ENCODE measurements around the gene CISD1. TPM values are rescaled to one million over a fixed set of nuclear protein-coding genes. Genes with fewer than 3 reads are reported as not detected.

Gene CISD1
- total and polyA plus RNA-seq, 5 donors from 2014 or later, result 4.4 to 79.5 (median 51.6) TPM

DNA sequence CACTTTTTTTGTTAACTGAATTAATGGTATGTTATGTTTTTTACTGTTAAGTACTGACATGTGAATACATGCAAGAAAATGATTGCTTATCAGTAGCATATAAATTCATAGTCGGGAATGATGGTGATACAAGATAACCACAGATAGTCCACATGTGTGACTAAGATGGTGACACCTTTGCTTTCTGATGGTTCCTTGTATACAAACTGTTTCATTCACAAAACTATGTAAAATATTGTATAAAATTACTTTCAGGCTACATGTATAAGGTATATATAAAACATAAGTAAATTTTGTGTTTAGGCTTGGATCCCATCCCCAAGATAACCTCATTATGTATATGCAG lies 10.0 kb downstream of the CISD1 start:
- no peak overlapping the region for H3K27ac ChIP-seq (ENCODE audit: insufficient read depth, low read length, poor library complexity, severe bottlenecking)
- peaks cover 8% of the 10 kb centered on the region for H3K4me1 ChIP-seq (ENCODE audit: control insufficient read depth, insufficient read depth, low read length, poor library complexity, severe bottlenecking)
- no peaks in the 10 kb centered on the region for H3K27me3 ChIP-seq (ENCODE audit: control insufficient read depth, insufficient read depth, low read length)
- H3K4me3 ChIP-seq (ENCODE audit: low read depth, low read length), result no peak overlapping the region
- DNase-seq (no peak), ATAC-seq (ENCODE audit: low read depth in 2 of 2) (no peak)
- H3K4me1 Mint-ChIP-seq, result peaks cover 10 to 35% (median 32%) of the 10 kb centered on the region in 4 donors
- no peaks in the 10 kb centered on the region for H3K9me3 ChIP-seq (ENCODE audit: control insufficient read depth in 2 of 2, low read length in 2 of 2)
- H3K9me3 Mint-ChIP-seq, result no peaks in the 10 kb centered on the region
- H3K27ac Mint-ChIP-seq, result no peak overlapping the region
- peaks cover 4% of the 10 kb centered on the region for H3K36me3 ChIP-seq (ENCODE audit: control insufficient read depth, insufficient read depth, low read length)
- peaks cover 9% of the 10 kb centered on the region for H3K36me3 Mint-ChIP-seq
- no peaks in the 10 kb centered on the region for H3K27me3 Mint-ChIP-seq
- H3K4me3 Mint-ChIP-seq, result no peak overlapping the region

DNA sequence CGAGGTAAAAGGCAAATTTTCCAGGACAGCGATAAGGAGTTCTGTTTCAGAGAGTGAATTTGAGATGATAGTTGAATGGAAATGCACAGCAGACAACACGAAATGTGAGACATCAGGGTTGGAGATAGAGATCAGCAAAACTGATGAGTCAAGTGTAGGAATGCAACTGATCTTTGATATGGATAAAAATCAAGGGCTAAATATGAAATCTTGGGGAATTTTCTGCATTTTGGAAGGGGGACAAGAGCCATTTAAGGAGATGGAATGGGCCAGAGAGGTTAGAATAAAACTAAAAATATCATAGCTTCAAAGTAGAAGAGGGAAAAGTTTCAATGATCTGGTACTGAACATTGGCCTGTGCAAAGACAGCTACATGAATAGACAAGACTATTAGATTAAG lies 11.5 kb downstream of the CISD1 start:
- Histone ChIP-seq H3K27me3 (ENCODE audit: control insufficient read depth, insufficient read depth, low read length) (no peaks in the 10 kb centered on the region), H3K36me3 (ENCODE audit: control insufficient read depth, insufficient read depth, low read length) (peaks cover 4% of the 10 kb centered on the region), H3K4me3 (ENCODE audit: low read depth, low read length) (no peak overlapping the region), H3K27ac (ENCODE audit: insufficient read depth, low read length, poor library complexity, severe bottlenecking) (no peak overlapping the region), H3K4me1 (ENCODE audit: control insufficient read depth, insufficient read depth, low read length, poor library complexity, severe bottlenecking) (peaks cover 8% of the 10 kb centered on the region), H3K9me3 (ENCODE audit: control insufficient read depth in 2 of 2, low read length in 2 of 2) (no peaks in the 10 kb centered on the region)
- ATAC-seq (ENCODE audit: low read depth in 2 of 2) (no peak), DNase-seq (no peak)
- Mint-ChIP-seq H3K27me3 (no peaks in the 10 kb centered on the region), H3K27ac (no peak overlapping the region), H3K36me3 (peaks cover 9% of the 10 kb centered on the region), H3K4me3 (no peak overlapping the region), H3K4me1 (peaks cover 10 to 33% (median 27%) of the 10 kb centered on the region in 4 donors), H3K9me3 (no peaks in the 10 kb centered on the region)

DNA sequence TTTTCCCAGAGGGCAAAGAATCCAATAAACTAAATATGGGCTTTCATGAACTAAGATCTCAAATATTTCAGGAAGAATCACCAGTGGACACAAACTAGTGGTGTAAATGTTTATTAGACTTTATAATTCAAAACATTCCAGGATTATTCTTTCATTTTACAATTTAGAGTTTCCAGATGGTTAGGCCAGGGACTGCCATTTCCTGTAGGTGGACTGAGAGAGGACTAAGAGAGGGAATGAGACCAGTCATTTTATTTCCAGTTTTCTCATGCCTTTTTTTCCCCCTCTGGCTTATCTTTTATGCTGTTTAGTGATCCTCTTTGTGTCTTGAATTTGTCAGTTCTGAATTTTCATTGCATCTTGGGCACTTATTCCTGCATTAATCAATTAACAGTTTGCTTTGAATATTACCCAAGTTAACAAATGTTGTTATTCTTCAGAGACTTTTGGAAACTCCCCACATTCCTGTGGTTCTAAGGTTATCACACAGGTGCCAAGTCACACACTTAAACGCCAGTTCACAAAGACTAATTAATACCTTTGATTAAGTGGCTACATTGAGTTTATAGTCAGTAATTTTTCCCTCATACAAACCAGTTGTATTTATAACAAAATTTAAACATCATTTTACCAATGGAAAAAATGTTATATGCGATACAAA lies 12.3 kb downstream of the CISD1 start:
- H3K4me3 Mint-ChIP-seq, result no peak overlapping the region
- H3K4me1 ChIP-seq (ENCODE audit: control insufficient read depth, insufficient read depth, low read length, poor library complexity, severe bottlenecking), result peaks cover 8% of the 10 kb centered on the region
- H3K9me3 Mint-ChIP-seq, result no peaks in the 10 kb centered on the region
- ATAC-seq (ENCODE audit: low read depth in 2 of 2) (no peak), DNase-seq (no peak)
- no peaks in the 10 kb centered on the region for H3K9me3 ChIP-seq (ENCODE audit: control insufficient read depth in 2 of 2, low read length in 2 of 2)
- no peak overlapping the region for H3K4me3 ChIP-seq (ENCODE audit: low read depth, low read length)
- peaks cover 4% of the 10 kb centered on the region for H3K36me3 ChIP-seq (ENCODE audit: control insufficient read depth, insufficient read depth, low read length)
- no peaks in the 10 kb centered on the region for H3K27me3 ChIP-seq (ENCODE audit: control insufficient read depth, insufficient read depth, low read length)
- H3K4me1 Mint-ChIP-seq, result peaks cover 10 to 33% (median 26%) of the 10 kb centered on the region in 4 donors
- H3K27ac ChIP-seq (ENCODE audit: insufficient read depth, low read length, poor library complexity, severe bottlenecking), result no peak overlapping the region
- H3K36me3 Mint-ChIP-seq, result peaks cover 9% of the 10 kb centered on the region
- no peaks in the 10 kb centered on the region for H3K27me3 Mint-ChIP-seq
- H3K27ac Mint-ChIP-seq, result no peak overlapping the region

DNA sequence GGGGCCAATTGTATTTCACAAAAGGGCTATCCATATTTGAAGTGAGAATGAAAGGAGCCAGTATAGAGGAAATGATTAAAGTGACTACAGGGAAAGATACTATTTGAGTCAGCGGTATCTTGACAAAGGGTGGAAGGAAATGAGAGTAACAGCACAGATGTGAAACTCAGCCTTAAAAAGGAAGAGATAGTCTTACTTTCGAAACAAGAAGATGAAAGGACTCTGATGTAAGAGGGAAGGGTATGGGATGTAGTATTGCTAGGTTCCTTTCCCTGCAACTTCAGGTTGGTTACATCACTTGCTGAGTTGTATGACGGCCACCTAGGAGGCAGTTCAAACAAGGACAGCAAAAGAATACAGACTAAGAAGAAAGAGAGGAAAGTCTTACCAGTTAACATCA lies 13.7 kb downstream of the CISD1 start:
- Mint-ChIP-seq H3K9me3 (no peaks in the 10 kb centered on the region), H3K36me3 (peaks cover 9% of the 10 kb centered on the region), H3K27ac (peak overlapping the region; percentile 67 to 79 (median 76)), H3K4me1 (peaks cover 10 to 33% (median 26%) of the 10 kb centered on the region in 4 donors), H3K27me3 (no peaks in the 10 kb centered on the region), H3K4me3 (peak overlapping the region; percentile 0 to 66 (median 20))
- H3K27ac ChIP-seq (ENCODE audit: insufficient read depth, low read length, poor library complexity, severe bottlenecking), result peak overlapping the region; percentile 44
- no peaks in the 10 kb centered on the region for H3K27me3 ChIP-seq (ENCODE audit: control insufficient read depth, insufficient read depth, low read length)
- H3K4me3 ChIP-seq (ENCODE audit: low read depth, low read length), result peak overlapping the region; percentile 74
- ATAC-seq (ENCODE audit: low read depth in 2 of 2), result peak; percentile 70 to 85
- peaks cover 4% of the 10 kb centered on the region for H3K36me3 ChIP-seq (ENCODE audit: control insufficient read depth, insufficient read depth, low read length)
- peaks cover 8% of the 10 kb centered on the region for H3K4me1 ChIP-seq (ENCODE audit: control insufficient read depth, insufficient read depth, low read length, poor library complexity, severe bottlenecking)
- H3K9me3 ChIP-seq (ENCODE audit: control insufficient read depth in 2 of 2, low read length in 2 of 2), result no peaks in the 10 kb centered on the region
- peak in 1 of 3 donors; percentile 82 for DNase-seq

DNA sequence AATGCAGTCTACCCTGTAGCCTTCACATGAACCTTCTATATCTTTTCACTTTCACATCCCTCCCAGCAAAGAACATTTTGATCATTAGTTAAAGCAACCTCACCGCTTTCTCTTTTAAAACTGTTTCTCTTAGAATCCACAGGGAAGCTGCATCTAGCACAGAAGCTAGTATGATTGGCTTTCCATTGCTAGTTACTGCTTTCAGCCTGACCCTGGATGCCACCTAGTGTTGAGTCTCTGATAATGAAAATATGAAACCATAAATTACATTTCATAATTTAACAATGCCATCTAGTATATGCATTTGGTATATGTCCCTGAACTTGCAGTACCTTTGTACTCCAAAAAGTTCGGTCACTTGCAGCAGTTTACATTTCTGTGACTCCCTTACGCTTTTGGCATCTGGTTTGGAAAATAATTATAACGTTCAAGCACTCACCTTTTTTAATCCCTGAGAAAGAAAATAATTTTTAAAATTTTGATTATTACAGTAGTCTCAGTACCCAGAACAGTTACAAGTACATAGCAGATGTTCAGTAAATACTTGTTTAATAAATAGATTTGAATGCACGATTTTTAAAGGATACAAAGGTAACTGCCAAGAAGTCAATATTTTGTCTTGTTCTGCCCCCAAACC lies 22.7 kb downstream of the CISD1 start:
- Histone ChIP-seq H3K9me3 (ENCODE audit: control insufficient read depth in 2 of 2, low read length in 2 of 2) (no peaks in the 10 kb centered on the region), H3K4me1 (ENCODE audit: control insufficient read depth, insufficient read depth, low read length, poor library complexity, severe bottlenecking) (no peaks in the 10 kb centered on the region), H3K36me3 (ENCODE audit: control insufficient read depth, insufficient read depth, low read length) (no peaks in the 10 kb centered on the region), H3K27me3 (ENCODE audit: control insufficient read depth, insufficient read depth, low read length) (no peaks in the 10 kb centered on the region), H3K27ac (ENCODE audit: insufficient read depth, low read length, poor library complexity, severe bottlenecking) (no peak overlapping the region), H3K4me3 (ENCODE audit: low read depth, low read length) (no peak overlapping the region)
- ATAC-seq (ENCODE audit: low read depth in 2 of 2) (peak; percentile 56 to 65), DNase-seq (peak in 2 of 3 donors; percentile 55 to 59)
- no peak overlapping the region for H3K27ac Mint-ChIP-seq
- no peaks in the 10 kb centered on the region for H3K27me3 Mint-ChIP-seq
- no peak overlapping the region for H3K4me3 Mint-ChIP-seq
- H3K4me1 Mint-ChIP-seq, result peaks cover 0 to 5% (median 0%) of the 10 kb centered on the region in 4 donors
- no peaks in the 10 kb centered on the region for H3K9me3 Mint-ChIP-seq
- H3K36me3 Mint-ChIP-seq, result no peaks in the 10 kb centered on the region

DNA sequence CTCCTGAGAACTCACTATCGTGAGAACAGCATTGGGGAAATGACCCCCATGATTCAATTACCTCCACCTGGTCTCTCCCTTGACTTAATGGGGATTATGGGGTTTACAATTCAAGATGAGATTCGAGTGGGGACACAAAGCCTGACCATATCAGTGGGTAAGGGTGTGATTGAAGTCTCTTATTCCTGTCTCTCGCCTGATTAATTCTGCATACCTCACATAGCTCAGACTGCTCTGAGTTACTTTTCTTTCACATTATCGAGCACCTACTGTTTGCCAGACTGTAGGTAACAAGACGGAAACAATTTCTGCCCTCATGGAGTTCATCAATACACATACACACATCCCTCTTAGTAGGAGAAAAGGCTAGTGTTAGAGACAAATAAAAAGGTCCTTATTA lies 25.0 kb downstream of the CISD1 start:
- Histone ChIP-seq H3K27me3 (ENCODE audit: control insufficient read depth, insufficient read depth, low read length) (no peaks in the 10 kb centered on the region), H3K4me1 (ENCODE audit: control insufficient read depth, insufficient read depth, low read length, poor library complexity, severe bottlenecking) (no peaks in the 10 kb centered on the region), H3K27ac (ENCODE audit: insufficient read depth, low read length, poor library complexity, severe bottlenecking) (no peak overlapping the region), H3K36me3 (ENCODE audit: control insufficient read depth, insufficient read depth, low read length) (no peaks in the 10 kb centered on the region), H3K4me3 (ENCODE audit: low read depth, low read length) (no peak overlapping the region), H3K9me3 (ENCODE audit: control insufficient read depth in 2 of 2, low read length in 2 of 2) (no peaks in the 10 kb centered on the region)
- Mint-ChIP-seq H3K4me1 (peaks cover 0 to 5% (median 0%) of the 10 kb centered on the region in 4 donors), H3K27me3 (no peaks in the 10 kb centered on the region), H3K9me3 (no peaks in the 10 kb centered on the region), H3K27ac (no peak overlapping the region), H3K36me3 (no peaks in the 10 kb centered on the region), H3K4me3 (no peak overlapping the region)
- no peak for ATAC-seq (ENCODE audit: low read depth in 2 of 2)
- DNase-seq, result no peak

DNA sequence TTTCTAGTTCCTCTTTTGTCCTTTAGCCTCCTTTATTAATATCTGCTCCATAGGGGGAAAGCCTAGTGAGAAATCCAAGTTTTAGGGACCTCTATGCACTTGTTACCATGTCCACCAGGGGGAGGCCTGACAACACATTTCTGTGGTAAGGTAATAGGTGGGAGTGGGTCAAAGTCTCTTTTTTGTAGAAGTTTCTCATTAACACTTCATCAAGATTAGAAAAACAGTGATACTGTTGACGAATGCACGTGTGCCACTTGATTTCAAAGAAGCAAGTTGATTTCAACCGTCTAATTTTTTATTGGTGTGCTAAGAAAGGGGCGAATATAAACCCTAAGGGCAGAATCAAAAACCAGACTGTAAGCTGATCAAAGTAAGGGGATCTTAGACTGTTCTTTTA lies 30.6 kb downstream of the CISD1 start:
- Mint-ChIP-seq H3K4me1 (peaks cover 0 to 5% (median 2%) of the 10 kb centered on the region in 4 donors), H3K36me3 (no peaks in the 10 kb centered on the region)

DNA sequence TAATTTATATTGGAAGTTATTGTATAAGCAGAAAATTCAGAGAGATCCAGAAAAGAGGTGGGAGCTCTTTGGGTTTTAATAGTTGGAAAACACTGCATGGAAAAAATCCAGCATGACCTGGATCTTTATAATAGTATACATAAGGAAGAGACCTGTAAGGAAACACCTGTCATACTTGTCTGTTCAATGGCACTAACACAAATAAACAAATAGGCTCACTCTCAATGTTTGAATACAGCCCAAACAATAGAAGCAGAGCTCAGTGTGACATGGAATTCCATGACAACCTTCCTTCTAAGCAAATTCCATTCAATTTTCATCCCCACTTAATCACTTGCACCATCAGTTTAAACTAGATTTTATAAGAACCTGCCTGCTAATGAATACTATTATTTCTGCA lies 31.7 kb downstream of the CISD1 start:
- DNase-seq (no peak), ATAC-seq (ENCODE audit: low read depth in 2 of 2) (no peak)
- H3K27ac ChIP-seq (ENCODE audit: insufficient read depth, low read length, poor library complexity, severe bottlenecking), result no peak overlapping the region
- no peak overlapping the region for H3K27ac Mint-ChIP-seq
- H3K4me3 ChIP-seq (ENCODE audit: low read depth, low read length), result no peak overlapping the region
- H3K9me3 ChIP-seq (ENCODE audit: control insufficient read depth in 2 of 2, low read length in 2 of 2), result no peaks in the 10 kb centered on the region
- H3K27me3 ChIP-seq (ENCODE audit: control insufficient read depth, insufficient read depth, low read length), result no peaks in the 10 kb centered on the region
- no peak overlapping the region for H3K4me3 Mint-ChIP-seq
- peaks cover 0 to 1% (median 0%) of the 10 kb centered on the region in 7 donors for H3K9me3 Mint-ChIP-seq
- no peaks in the 10 kb centered on the region for H3K4me1 ChIP-seq (ENCODE audit: control insufficient read depth, insufficient read depth, low read length, poor library complexity, severe bottlenecking)
- H3K4me1 Mint-ChIP-seq, result peaks cover 0 to 5% (median 2%) of the 10 kb centered on the region in 4 donors
- H3K36me3 Mint-ChIP-seq, result no peaks in the 10 kb centered on the region
- H3K36me3 ChIP-seq (ENCODE audit: control insufficient read depth, insufficient read depth, low read length), result no peaks in the 10 kb centered on the region
- peaks cover 21% of the 10 kb centered on the region for H3K27me3 Mint-ChIP-seq

More for the DNA sequence above, 30.6 kb downstream of the CISD1 start:
- Histone ChIP-seq H3K4me3 (ENCODE audit: low read depth, low read length) (no peak overlapping the region), H3K27me3 (ENCODE audit: control insufficient read depth, insufficient read depth, low read length) (no peaks in the 10 kb centered on the region), H3K9me3 (ENCODE audit: control insufficient read depth in 2 of 2, low read length in 2 of 2) (no peaks in the 10 kb centered on the region), H3K27ac (ENCODE audit: insufficient read depth, low read length, poor library complexity, severe bottlenecking) (no peak overlapping the region), H3K36me3 (ENCODE audit: control insufficient read depth, insufficient read depth, low read length) (no peaks in the 10 kb centered on the region), H3K4me1 (ENCODE audit: control insufficient read depth, insufficient read depth, low read length, poor library complexity, severe bottlenecking) (no peaks in the 10 kb centered on the region)
- DNase-seq, result peak; percentile 35 to 66 (median 50)
- Mint-ChIP-seq H3K27ac (no peak overlapping the region), H3K9me3 (peaks cover 0 to 1% (median 0%) of the 10 kb centered on the region in 7 donors), H3K4me3 (no peak overlapping the region), H3K27me3 (peaks cover 21% of the 10 kb centered on the region)
- ATAC-seq (ENCODE audit: low read depth in 2 of 2), result peak in 1 of 2 donors; percentile 65

All from CD4-positive, CD25-positive, alpha-beta regulatory T cell (primary cell).